ENCODE results near the gene FYB1. TPM values are rescaled to one million over a fixed set of nuclear protein-coding genes. Genes with fewer than 3 reads are reported as not detected.

Gene FYB1
- total RNA-seq, 4 donors from 2014 or later = 1.5 to 5.0 (median 2.7) TPM

DNA sequence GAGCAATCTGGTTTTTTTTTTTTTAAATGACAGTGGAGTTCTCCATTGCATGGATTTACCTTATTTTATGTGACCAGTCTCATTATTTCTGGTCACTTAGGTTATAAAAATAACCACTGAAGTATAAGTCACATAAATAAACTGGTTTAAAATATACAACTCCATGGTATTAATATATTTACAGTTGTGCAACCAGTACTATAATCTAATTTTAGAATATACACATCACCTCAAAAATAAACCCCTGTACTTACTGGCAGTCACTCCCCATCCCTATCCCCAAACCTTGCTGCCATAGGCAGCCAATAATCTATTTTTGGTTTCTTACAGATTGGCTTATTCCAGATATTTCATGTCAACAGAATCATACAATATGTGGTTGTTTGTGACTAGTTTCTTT, 57.8 kb downstream of the FYB1 start:
- H3K4me3 ChIP-seq (ENCODE audit: low read depth, poor library complexity, severe bottlenecking) = no peak overlapping the region
- TF ChIP-seq, protein P1, sequence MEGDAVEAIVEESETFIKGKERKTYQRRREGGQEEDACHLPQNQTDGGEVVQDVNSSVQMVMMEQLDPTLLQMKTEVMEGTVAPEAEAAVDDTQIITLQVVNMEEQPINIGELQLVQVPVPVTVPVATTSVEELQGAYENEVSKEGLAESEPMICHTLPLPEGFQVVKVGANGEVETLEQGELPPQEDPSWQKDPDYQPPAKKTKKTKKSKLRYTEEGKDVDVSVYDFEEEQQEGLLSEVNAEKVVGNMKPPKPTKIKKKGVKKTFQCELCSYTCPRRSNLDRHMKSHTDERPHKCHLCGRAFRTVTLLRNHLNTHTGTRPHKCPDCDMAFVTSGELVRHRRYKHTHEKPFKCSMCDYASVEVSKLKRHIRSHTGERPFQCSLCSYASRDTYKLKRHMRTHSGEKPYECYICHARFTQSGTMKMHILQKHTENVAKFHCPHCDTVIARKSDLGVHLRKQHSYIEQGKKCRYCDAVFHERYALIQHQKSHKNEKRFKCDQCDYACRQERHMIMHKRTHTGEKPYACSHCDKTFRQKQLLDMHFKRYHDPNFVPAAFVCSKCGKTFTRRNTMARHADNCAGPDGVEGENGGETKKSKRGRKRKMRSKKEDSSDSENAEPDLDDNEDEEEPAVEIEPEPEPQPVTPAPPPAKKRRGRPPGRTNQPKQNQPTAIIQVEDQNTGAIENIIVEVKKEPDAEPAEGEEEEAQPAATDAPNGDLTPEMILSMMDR (IDR thresholded peaks at IDR 0.05) = no peak
- no peak for TF ChIP-seq POLR2A (IDR thresholded peaks at IDR 0.05)
- DNase-seq (ENCODE audit: low spot score in 2 of 2) = no peak
- intact Hi-C loops (cut with DNase I; ENCODE audit: low total_unique reads) = no loop called here

DNA sequence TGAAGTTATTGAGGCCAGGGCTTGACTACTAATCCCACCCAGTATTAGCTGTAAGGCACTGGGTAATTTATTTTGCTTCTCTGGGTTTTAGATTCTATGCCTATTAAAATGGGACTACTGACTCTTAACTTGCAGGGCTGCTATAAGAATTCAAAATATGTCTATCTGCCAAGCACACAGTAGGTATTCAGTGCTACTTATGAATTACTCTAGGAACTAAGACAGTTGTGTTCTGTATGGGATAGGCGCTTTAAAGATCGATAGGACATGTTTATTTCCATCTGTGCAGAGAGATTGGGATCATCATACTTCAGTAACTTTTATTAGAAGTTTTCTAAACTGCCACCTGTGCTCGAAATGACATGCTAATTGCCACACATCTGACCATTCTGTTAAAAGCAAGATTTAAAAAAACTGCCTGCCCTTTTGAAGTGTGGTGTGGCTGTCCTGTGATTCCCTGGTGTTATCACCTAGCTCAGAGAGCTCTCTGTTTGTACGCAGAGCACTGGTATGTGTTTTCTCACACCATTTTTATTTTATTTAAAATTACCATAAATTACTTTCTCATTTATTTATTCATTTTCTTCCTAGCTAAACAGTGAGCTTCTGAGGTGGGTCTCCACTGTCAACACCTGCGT, 58.7 kb downstream of the FYB1 start:
- intact Hi-C loops (cut with DNase I; ENCODE audit: low total_unique reads) = no loop called here
- DNase-seq (ENCODE audit: low spot score in 2 of 2) = no peak
- 65 to 70% methylated on average over 5 of the region's 5 CpGs for WGBS, 2 donors
- no peak for TF ChIP-seq POLR2A (IDR thresholded peaks at IDR 0.05)
- TF ChIP-seq, protein P1 (IDR thresholded peaks at IDR 0.05) = no peak
- H3K4me3 ChIP-seq (ENCODE audit: low read depth, poor library complexity, severe bottlenecking) = no peak overlapping the region

DNA sequence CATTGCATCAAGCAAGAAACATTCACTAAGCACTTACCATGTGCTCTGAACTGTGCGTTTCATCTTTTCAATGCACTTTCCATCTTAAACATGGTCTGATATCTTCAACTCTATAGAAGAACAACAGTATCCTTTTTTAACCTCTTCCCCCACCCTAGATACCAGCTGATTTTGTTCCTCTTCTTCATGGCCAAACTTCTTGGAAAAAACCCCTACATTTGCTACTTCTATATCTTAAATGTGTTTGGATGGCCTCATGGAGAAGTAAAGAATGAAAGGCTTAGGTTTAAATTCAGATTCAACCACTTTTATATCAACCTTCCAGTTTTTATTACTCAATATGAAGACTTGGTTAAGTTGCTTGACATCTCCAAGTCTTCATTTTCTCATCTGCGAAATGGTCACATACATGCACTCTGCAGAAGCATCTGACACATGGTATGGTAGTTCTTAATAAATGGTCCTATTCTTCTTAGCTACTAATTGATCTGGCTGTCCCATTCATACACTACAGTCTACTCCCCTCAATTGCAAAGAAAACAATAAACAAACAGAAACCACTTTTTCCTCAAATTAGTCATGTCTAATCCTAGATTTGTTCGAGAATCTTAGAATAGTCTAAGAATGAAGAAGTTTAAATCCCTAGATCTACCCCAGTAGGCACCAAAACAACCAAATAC, 59.4 kb downstream of the FYB1 start:
- no peak for DNase-seq (ENCODE audit: low spot score in 2 of 2)
- no peak overlapping the region for H3K4me3 ChIP-seq (ENCODE audit: low read depth, poor library complexity, severe bottlenecking)
- 84 to 91% methylated on average over 3 of the region's 3 CpGs for WGBS, 2 donors
- TF ChIP-seq, protein P1 (IDR thresholded peaks at IDR 0.05) = no peak
- TF ChIP-seq POLR2A (IDR thresholded peaks at IDR 0.05) = no peak
- intact Hi-C loops (cut with DNase I; ENCODE audit: low total_unique reads) = no loop called here

DNA sequence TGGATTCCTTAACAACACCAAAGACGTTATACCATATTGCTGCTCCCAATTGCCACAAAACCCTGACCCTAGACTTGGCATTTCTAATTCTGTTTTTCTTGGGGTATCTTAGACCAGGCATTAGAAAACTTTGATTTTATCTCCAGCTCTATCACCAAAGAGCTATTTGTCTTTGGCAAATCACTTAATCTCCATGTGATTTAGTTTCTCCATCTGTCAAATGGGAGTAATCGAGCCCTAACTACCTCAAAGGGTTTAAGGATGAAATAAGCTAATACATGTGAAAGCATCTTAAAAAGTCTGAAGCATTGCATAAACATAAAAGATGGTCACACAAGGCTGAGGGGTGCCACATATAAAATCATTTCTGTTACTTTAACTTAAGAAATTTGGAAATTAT, 60.6 kb downstream of the FYB1 start:
- 89 to 94% methylated on average over 2 of the region's 2 CpGs for WGBS, 2 donors
- H3K4me3 ChIP-seq (ENCODE audit: low read depth, poor library complexity, severe bottlenecking) = no peak overlapping the region
- intact Hi-C loops (cut with DNase I; ENCODE audit: low total_unique reads) = no loop called here
- TF ChIP-seq, protein P1 (IDR thresholded peaks at IDR 0.05) = no peak
- TF ChIP-seq POLR2A (IDR thresholded peaks at IDR 0.05) = no peak
- no peak for DNase-seq (ENCODE audit: low spot score in 2 of 2)

DNA sequence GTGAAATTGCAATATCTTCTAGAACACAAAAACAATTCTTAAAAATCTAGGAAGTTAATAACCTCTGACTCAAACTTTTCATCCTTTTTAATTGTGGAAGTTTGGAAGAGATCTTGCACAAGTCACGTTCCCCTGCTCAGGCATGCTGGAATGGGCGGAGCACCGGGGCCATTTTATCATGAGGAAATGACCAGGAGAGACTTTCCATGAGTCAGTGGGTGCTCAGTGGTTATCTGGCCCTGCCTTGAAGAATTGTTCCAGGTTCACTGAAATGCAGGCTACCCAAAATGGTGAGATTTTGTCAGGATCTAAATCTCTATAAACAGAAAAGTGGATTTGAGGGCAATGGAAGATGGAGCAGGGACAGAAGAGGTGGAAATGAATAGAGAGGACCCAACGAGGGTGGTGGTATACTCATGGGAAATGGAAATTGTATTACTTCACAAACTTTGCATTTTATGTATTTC, 61.2 kb downstream of the FYB1 start:
- H3K4me3 ChIP-seq (ENCODE audit: low read depth, poor library complexity, severe bottlenecking) = no peak overlapping the region
- WGBS, 2 donors = 56 to 61% methylated on average over 4 of the region's 4 CpGs
- intact Hi-C loops (cut with DNase I; ENCODE audit: low total_unique reads) = no loop called here
- TF ChIP-seq, protein P1 (IDR thresholded peaks at IDR 0.05) = no peak
- no peak for TF ChIP-seq POLR2A (IDR thresholded peaks at IDR 0.05)
- peak in 1 of 2 donors; percentile 25 for DNase-seq (ENCODE audit: low spot score in 2 of 2)

All from lower leg skin (tissue), 4 donors.